ENCODE results near the gene SRA1.

The SRA1 gene

DNA sequence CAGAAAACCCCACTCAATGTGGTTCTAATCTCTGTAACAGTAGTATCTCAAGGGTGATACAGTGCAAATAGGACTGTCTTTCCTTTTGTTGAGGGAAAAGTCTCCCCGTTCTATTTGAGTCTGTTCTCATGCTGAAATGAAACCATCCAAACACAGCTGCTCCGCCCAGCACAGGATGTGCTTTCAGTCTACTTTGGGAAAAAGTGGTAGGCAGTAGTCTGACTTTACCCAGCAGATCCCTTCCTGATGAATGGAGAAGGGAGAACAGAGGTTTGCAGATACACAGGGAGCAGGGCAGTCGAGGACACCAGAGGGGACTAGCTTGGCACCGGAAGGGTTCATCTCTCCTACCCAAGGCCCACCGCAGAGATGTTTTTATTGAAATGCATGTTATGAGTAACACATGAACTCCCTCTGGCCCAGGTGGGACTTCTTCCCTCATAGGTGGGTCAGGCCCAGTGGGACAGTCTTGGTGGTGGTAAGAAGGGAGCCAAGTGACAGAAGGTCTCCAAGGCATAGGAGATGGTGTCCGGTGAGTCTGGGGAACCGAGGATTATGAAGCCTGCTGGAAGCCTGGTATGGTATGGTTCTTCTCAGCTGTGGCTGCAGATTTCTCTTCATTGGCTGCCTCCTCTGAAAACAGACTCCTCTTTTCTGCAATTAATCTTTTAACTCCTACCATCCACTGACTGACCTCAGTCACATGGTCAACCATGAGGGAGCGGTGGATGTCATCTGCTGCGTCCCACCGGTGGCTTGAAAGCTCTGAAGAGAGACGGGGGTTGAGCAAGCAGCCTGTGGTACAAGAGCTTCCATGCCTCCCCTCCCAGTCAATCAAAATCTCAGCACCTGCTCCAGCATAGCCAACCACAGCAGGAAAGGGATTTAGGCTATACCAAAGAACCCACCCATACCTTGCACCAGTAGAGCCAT is 6.9 kb downstream of the SRA1 start:
- DNase-seq (ENCODE audit: low read depth in 3 of 3): no peak

DNA sequence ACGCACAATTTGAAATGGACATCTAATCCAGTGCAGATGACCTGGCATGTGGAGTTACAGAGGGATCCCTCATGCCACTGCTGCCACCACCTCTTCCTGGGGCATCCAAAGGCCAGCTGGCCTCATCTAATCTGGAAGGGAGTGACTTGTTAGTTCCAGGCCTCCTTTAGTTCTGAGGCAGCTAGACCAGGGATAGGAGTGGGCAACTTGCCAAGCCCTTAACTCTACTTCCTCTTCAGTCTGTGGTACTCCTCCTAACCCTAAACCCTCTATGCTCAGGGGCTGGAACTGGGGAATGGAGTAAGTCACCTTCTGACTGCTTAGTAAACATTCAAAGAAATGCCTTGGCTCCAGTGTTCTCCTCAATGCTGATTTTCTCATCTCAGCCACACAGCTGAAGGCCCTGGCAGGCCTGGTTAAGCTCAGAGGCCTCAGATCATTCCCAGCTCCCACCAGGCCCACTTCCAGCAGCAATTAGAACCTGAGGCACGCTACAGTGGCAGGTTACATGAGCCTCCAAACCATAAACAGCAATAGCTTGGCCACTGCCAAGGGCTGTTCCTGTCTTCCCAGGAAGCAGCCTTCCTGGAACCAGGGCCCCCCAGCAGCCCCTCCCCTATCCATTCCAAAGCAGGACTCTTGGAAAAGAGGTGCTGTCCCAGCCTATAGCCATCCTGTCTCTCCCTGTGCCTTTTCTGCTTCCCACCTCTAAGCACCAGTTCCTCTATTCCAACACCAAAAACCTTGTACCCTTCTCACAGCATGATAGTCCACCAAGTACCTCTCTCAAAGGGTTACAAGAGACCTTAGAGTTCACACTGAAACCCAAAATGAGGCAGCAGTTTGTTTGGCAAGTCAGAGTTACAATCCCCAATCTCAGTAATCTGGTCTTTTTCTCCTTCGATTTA is 7.8 kb downstream of the SRA1 start:
- DNase-seq (ENCODE audit: low read depth in 3 of 3): no peak

DNA sequence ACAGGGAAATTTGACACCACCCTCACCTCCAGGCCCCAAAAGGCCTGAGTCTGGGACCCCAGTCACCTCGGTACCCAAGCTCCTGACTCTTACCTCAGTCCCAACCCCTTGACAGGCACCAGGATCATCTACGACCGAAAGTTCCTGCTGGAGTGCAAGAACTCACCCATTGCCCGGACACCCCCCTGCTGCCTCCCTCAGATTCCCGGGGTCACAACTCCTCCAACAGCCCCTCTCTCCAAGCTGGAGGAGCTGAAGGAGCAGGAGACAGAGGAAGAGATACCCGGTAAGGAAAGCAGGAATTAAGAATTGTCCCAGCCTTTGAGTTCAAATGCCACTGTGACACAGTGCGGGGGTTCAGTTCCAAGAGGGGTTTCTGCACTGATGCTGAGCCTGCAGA is 8.5 kb downstream of the SRA1 start:
- no peak for DNase-seq (ENCODE audit: low read depth in 3 of 3)

DNA sequence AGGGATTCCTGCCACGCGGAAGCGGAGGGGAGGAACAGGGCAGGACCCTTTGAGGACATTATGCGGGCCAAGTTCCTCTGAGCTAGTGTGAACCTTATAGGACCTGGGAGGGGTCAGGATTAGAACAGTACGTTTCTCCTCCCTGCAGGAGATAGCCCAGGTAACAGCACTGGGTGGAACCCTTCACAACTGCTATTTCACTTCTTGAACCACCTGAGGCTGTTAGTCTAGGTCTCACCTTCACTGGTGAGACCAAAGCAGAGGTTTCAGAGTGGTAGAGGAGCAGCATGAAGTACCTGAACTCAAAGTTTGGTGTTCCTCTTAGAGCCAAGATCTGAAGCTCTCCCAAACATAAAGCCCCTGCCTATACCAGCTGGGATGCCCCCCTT is 9.0 kb downstream of the SRA1 start:
- no peak for DNase-seq (ENCODE audit: low read depth in 3 of 3)

DNA sequence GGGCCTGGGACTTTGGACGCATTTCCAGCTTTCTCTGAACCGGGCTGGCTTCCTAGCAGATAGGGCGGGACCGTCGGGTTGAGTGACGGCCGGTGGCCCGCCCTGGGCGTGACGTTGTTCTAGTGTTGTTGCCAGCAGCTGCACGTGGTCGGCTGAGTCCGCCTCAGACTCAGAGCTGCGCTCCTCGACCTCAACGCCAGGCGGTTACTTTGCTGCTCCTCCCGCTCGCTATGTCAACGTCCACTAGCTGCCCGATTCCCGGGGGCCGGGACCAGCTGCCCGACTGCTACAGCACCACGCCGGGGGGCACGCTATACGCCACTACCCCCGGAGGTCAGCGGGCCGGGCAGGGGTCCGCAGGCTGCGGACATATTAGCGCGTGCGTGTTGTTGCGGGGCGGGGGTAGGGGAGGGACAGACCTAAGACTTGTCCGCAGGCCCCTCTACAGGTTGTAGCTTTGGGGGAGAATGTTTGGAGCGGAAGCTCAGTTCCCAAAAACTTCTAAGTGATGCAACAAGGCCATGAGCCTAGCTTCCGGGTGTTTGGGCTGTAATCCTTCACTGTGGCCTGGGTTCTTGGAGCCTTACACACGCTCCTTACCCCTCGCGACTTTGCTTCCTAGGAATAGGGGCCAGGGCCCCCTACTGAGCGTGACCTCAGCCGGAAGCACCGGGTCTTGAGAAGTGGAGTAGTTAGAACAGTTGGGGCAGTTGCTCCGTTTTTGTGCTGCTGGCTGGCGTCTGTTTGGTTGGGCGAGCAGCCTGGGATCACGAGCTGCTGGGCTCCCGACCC is 9.6 kb downstream of the SRA1 start, which contains the start of gene EIF4EBP3:
Gene EIF4EBP3, plus strand, starts transcription at position 155 of the 792 bp plus-strand sequence. Its CDS starts 76 bp downstream, at position 231.
- DNase-seq (ENCODE audit: low read depth in 3 of 3): peak; percentile 78 to 87 (median 80)

DNA sequence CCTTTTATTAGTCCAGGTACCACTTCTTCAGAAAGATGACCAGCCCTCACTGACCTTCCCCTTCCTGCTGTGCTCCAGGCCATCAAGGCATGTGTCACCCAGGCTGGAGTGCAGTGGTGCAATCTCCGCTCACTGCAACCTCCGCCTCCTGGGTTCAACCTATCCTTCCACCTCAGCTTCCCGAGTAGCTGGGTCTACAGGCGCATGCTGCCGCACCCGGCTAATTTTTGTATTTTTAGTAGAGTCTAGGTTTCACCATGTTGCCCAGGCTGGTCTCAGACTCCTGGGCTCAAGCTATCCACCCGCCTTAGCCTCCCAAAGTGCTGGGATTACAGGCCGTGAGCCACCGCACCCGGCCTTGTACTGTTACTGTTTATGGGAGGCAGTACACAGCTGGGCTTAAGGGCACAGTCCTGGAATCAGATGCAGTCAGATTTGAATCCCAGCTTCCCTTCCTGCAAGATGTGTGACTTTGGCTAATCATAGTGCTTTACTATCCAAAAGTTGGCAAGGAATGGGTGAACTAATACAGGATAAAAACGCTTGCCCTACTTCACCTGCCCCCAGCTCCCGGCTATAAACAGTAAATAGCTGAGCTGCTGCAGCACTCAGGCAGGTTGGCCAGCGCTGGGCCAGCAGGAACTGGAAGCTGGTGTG is 10.3 kb downstream of the SRA1 start:
- no peak for DNase-seq (ENCODE audit: low read depth in 3 of 3)

DNA sequence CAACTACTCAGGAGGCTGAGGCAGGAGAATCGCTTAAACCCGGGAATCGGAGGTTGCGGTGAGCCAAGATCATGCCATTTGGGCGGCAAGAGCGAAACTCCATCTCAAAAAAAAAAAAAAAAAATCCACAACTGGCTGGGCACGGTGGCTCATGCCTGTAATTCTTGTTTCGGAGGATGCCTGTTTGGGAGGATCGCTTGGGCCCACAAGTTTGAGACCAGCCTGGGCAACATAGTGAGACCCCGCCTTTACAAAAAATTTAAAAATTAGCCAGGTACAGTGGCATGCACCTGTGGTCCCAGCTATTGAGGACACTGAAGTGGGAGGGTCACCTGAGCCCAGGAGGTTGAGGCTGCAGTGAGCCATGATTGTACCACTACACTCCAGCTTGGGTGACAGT is 11.7 kb downstream of the SRA1 start:
- no peak for DNase-seq (ENCODE audit: low read depth in 3 of 3)

DNA sequence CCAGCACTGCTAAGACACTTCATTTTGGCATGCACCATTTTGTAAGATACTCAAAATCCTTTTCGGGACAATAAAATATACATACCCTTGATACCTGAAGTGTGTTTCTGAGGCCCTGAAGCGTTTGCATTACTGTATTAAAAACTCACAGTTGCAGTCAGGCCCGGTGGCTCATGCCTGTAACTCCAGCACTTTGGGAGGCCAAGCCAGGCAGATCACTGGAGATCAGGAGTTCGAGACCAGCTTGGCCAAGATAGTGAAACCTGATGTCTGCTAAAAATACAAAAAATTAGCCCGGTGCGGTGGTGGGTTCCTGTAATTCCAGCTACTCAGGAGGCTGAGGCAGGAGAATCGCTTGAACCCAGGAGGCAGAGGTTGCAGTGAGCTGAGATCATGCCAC is 12.3 kb downstream of the SRA1 start:
- no peak for DNase-seq (ENCODE audit: low read depth in 3 of 3)

DNA sequence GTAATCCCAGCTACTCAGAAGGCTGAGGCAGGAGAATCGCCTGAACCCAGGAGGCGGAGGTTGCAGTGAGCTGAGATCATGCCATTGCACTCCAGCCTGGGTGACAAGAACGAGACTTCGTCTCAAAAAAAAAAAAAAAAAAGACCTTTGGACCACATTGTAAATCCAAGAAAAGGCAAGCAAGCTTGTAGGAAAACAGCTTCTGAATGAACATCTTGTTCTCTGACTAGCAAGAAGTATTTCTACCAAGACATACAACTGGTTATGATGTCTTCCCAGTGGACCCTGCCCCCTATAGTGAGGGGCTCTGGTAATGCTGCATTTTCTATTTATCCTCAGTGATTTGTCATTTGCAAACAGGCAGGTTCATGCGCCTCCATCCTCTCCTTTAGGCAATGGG is 14.3 kb downstream of the SRA1 start:
- DNase-seq (ENCODE audit: low read depth in 3 of 3): no peak

DNA sequence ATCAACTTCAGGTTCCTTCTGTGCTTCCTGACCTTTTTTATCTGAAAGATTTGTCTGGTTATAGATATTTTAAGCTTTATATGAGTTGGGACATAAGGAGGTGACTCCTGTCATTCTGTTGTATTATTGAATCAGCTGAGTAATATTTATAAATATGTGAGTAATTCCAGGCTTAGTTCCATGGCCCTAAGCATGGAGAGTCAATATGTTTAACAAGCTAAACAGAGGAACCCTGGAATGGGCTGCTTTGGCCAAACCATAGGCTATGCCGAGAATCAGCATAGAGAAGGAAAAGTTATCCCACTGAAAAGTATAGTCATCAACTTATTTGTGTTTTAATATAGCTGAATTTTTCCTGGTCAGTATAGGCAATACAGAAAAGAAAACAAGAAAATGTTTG is 17.0 kb downstream of the SRA1 start:
- DNase-seq (ENCODE audit: low read depth in 3 of 3): no peak

DNA sequence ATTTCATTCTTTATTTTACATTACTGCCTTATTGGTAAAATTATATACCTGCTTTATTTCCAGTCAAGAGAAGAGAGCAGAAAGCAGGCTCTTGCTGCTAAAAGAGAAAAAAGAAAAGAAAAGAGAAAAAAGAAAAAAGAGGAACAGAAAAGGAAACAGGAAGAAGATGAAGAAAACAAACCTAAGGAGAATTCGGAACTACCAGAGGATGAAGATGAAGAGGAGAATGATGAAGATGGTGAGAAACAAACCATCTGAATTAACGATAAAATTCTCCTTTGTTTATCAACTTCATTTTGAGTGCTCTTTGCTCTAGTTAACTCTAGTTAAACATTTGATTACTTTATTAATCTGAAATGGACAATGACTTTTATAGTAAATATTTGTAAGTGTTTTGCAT is 33.3 kb downstream of the SRA1 start:
- no peak for DNase-seq (ENCODE audit: low read depth in 3 of 3)

DNA sequence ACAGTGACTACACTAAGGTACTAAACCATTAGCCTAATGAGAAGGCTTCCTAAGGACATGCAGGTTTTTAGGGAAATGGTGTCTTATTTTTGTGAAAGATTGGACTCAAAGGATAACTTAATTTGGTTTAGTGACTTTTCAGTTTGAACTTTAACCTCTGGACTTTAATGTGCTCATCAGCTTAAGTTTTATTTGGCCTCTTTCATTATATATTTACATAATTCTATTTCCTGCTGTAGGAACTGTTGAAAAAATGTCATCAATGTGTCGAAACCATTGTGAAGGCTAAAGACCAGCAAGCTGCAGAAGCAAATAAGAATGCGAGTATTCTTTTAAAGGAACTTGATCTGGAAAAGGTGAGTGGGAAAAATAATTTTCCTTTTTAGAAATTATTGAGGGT is 44.1 kb downstream of the SRA1 start:
- DNase-seq (ENCODE audit: low read depth in 3 of 3): no peak

DNA sequence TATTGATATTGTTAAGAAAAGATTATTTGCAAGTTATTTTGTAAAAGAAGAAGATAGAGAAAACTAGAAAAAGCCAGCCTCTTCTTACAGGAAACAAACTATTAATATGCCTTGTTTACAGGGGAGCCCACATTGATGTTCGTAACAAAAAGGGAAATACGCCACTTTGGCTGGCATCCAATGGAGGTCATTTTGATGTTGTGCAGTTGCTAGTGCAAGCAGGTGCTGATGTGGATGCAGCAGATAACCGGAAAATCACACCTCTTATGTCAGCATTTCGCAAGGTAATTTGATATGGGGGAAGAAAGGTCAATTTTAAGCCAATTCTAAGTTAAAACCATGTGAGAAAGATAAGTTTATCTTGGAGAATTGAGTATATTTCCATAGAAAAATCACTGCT is 47.4 kb downstream of the SRA1 start:
- no peak for DNase-seq (ENCODE audit: low read depth in 3 of 3)

DNA sequence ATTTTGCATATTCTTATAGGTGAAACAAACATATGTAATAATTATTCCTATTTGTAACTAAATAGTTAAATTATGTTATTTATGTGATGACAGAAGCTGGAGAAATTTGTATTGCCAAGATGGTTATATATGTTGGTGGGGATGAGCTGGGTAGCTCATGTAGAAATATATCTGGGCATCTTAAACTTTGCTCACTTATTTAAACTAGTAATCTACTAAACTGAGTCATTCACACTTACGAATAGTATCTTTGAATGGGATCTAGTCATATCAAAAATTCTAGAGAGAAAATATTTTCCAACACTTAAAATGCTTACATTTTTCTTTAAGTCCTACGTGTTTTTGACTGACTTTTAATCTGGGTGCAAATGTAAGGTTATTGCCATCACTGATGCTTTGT is 54.4 kb downstream of the SRA1 start:
- no peak for DNase-seq (ENCODE audit: low read depth in 3 of 3)
